HG02852 (cell line): ENCODE data around the gene BLOC1S6.
"Not testable (repeated sequence)": the region's sequence is repeated elsewhere in the genome, so short reads cannot be mapped to it uniquely, and the experiment has no call there.

ENCODE experiments used
- ATAC-seq: cut with Tn5 transposase; IDR thresholded peaks from one replicate; pipeline ENCODE4 v1.9.1; 2021; ENCODE audit warnings: mild to moderate bottlenecking, moderate library complexity; ENCODE audit not compliant: unreplicated experiment

BLOC1S6 gene

GRCh38 chr15:45637552-45638033 lies 50.4 kb downstream of the BLOC1S6 start:
- ATAC-seq = peak; percentile 50

DNA sequence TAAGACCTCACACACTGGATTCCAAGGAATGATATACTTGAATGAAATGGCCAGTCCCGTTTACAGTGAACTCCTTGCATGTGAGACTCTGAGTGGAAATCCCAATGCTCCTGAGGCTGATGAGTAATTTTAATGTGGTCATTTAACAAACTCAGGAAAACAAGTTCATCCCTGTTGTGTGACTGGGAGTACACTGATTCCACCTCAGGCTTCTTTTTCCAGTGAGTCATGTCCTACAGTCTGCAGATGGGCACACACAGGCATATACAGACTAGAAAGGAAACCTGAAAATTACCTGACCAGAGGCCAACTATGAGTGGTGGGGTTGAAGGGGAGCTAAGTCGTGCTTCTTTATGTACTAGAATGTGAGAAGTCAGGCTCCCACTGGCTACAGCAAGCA lies 53.4 kb downstream of the BLOC1S6 start:
- no peak for ATAC-seq

GRCh38 chr15:45641374-45641781 lies 54.2 kb downstream of the BLOC1S6 start:
- no peak for ATAC-seq

GRCh38 chr15:45641999-45642932 lies 55.1 kb downstream of the BLOC1S6 start:
- no peak for ATAC-seq

DNA sequence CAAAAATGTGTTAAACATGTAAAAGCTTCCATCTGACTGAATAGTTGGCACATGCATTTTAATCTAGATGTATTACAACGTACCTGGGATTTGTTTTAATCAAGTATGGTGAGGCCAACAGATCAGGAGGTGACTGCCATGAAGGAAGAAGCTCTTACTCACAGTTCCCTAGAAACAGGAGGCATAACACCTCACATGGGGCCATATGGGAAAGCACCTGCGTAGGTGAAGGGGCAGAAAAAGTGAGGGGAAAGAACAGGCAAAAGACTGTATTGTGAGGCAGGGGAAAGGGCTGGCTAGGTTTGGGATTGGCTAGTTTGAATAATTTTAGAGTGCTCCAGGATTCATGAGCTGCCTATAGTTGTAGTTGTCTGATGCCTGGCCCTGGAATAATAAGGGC lies 57.3 kb downstream of the BLOC1S6 start:
- ATAC-seq = no peak

DNA sequence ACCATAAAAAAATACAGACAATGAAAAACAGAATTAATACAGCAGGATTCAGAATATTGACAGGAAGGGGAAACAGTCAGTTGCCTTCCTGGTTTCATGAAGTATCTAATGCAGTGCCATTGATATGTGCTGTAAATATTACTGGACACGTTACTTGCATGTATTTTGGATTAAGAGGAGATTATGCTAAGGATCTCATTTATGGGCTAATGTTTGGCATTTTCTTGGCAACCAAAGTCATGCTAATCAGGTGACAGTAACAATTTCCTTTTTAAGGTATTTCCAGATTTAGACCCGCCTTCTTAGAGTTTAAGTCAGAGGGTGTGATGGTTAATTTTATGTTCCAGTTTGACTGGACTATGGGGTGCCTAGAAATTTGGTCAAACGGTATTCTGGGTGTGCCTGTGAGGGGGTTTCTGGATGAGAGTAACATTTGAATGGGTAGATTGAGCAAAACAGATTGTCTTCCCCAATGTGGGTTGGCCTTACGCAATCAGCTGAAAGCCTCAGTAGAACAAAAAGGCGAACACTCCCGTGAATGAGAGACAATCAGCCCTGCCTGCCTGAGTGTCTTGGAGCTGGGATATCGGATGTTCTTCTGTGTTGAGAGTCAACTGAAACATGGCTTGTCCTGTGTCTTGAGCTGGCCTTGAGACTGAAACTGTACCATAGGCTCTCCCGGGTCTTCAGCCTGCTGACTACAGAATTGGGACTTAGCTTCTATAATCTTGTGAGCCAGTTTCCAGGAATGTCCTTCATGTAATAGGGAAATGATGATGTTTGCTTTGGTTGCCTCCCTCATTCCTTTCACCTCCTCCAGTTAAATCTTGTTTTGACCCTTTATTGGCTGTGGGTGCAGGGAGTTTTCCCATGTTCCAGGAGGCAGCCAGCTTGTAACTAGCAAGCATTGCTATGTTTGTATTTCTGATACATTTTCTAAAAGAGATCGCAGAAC lies 58.1 kb downstream of the BLOC1S6 start:
- ATAC-seq = no peak

DNA sequence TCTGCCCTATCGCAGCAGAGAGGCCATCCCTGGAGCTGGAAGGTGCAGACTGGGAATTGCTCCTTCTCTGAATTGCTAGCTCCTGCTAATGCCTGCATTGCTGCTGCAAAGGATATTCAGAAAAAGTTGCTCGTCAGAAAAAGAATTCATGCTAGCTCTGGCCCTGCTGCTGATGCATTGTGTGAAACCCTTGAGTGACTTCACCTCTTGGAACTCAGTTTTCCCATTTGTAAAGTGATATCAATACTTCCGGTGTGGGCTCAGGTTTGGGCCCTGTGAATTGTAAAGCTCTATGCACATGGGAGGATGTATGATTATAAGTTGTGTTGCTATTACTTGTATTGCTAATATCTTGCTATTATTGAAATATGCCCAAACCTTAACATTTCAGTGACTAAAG lies 59.0 kb downstream of the BLOC1S6 start:
- ATAC-seq = no peak

GRCh38 chr15:45647828-45648227 lies 60.6 kb downstream of the BLOC1S6 start:
- no peak for ATAC-seq

DNA sequence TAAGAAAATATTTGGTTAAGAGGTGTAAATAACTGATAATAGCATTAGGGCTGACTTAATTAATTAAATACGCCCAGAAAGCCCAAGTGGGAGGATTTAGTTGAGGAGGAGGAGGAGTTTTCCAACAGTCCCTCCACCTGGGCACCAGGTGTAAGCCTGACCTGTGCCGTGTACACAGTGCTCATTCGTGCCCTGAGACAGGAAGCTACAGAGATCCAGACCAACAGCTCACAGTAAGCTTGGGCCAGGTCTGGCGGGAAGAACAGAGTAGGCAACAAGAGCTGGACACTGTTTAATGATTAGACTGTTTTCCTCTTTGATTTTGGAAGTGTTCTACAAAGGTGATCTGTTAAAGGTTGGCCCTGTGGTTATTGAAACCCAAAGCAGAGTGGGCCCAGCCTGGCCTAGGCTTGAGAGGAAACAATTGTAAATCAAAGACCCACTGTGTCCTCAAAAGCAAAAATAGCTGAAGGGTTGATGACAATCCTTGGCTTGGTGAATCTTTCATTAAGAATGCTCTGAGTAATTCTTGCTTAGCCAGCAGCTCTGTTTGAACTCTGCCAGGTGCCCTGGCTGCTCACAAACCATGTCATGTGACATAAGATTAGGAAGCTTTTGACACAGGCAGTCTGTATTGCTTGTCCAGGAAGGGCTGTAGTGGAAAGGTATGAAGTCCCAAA lies 61.5 kb downstream of the BLOC1S6 start:
- ATAC-seq = no peak

GRCh38 chr15:45650007-45650406 lies 62.8 kb downstream of the BLOC1S6 start:
- ATAC-seq = not testable (repeated sequence)

DNA sequence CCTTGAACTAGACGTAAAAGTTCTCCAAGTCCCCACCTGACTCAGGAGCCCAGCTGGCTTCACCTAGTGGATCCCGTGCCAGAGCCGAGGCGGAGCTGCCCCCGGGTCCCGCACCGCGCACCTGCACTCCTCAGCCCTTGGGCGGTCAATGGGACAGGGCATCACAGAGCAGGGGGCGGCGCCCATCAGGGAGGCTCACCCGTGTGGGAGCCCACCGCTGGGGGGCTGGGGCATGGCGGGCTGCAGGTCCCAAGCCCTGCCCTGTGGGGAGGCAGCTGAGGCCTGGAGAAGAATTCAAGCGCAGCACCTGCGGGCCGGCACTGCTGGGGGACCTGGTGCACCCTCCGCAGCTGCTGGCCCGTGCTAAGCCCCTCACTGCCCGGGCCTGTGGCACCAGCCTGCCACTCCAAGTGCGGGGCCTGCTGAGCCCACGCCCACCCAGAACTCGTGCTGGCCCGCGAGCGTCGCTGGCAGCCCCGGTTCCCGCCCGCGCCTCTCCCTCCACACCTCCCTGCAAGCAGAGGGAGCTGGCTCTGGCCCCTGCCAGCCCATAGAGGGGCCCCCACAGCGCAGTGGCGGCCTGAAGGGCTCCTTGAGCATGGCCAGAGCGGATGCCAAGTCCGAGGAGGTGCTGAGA lies 63.8 kb downstream of the BLOC1S6 start:
- ATAC-seq = no peak

DNA sequence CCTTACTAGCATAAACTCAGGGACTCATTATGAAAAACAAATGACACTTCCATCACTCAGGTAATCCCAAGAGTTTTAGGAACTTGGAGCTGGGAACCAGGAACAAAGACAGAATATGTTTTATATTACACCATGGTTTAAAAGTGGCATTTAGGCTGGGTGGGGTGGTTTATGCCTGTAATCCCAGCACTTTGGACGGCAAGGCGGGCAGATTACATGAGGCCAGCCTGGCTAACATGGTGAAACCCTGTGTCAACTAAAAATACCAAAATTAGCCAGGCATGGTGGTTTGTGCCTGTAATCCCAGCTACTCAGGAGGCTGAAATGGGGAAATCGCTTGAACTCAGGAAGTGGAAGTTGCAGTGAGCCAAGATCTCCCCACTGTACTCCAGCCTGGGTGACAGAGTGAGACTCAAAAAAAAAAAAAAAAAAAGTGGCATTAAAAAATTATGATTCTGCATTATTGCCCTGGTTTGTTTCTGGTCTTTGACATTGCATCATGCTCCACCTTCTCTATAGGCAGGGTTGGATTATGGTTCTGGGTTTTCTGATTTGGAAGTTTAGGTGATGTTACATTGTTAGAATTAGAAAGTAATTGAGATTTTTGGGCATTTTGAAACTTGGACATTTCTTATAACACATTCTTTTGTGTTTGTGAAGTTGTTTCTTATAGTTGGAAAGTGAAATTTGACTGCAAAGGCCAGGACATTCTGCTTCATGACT lies 66.7 kb downstream of the BLOC1S6 start:
- ATAC-seq = no peak

- ATAC-seq = no peak
Observed at GRCh38 chr15:45654749-45655148, 67.6 kb downstream of the BLOC1S6 start.

DNA sequence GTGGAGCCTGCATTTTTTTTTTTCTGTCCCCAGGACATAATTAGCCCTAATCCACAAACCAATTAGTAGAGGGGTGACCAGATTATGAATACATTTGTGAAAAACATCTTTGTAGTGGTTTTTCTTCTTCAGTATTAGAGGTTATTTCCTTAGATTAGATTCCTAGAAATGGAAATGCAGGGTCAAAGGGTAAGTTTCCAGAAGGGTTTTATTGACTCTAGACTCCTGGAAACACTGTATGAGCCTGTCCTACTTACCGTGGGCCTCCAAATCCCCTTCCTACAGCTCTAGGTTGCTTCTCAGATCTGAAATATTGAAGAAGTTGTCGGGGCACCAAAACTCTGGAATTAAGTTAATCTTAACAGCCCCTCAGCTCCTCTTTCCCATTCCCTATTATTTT lies 70.1 kb downstream of the BLOC1S6 start:
- no peak for ATAC-seq

GRCh38 chr15:45657764-45658545 lies 70.8 kb downstream of the BLOC1S6 start:
- no peak for ATAC-seq
